Nephron progenitor cell (in vitro differentiated cells): ENCODE data around the gene AP3M1.

ENCODE experiments used
- DNase-seq: peaks from one replicate; pipeline ENCODE4 v3.0.0; 2021
- H3K27ac Mint-ChIP-seq: 2 replicates; pipeline ENCODE4 v1.8.0; 2021; ENCODE audit warnings: mild to moderate bottlenecking, moderate library complexity, mixed read lengths
- H3K27me3 Mint-ChIP-seq: 2 replicates; pipeline ENCODE4 v1.8.0; 2021; ENCODE audit warnings: mild to moderate bottlenecking, low read depth, mixed read lengths; ENCODE audit not compliant: poor library complexity
- H3K36me3 Mint-ChIP-seq: 2 replicates; pipeline ENCODE4 v1.8.0; 2021; ENCODE audit warnings: low read depth, mixed read lengths
- H3K4me1 Mint-ChIP-seq: 2 replicates; pipeline ENCODE4 v1.8.0; 2021; ENCODE audit warnings: mixed read lengths
- H3K4me3 Mint-ChIP-seq: 2 replicates; pipeline ENCODE4 v1.8.0; 2021; ENCODE audit warnings: mild to moderate bottlenecking, moderate library complexity, mixed read lengths
- H3K9me3 Mint-ChIP-seq: 2 replicates; pipeline ENCODE4 v1.8.0; 2021; ENCODE audit warnings: mild to moderate bottlenecking, moderate library complexity, mixed read lengths
- CTCF ChIP-seq: fragments of 200-600 bp; sonication (generic); IDR thresholded peaks from 2 replicates; pipeline ENCODE4 v1.5.0; 2021; ENCODE audit warnings: antibody characterized with exemption

Gene AP3M1

DNA sequence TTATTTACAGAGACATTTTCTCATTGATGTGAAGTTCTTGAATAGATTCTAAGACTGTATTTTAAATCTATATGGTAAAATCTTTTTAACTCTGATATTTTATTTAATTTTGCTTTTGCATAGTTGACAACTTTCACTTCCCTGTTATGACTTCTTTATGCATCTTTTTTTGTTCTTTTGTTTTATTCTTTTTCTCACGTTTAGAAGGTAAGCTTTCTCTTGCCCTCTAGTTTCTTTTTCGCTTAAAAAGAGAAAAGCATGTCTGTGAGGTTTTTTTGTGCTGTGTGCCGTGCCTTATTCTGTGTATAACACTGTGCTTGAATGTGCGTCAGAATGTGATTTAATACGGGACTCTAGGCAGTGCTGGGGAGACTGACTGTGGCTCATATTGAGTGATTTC is 74.7 kb downstream of the AP3M1 start:
- no peak for DNase-seq
- Mint-ChIP-seq H3K4me1 (peaks cover 5% of the 10 kb centered on the region), H3K9me3 (no peaks in the 10 kb centered on the region), H3K27me3 (no peaks in the 10 kb centered on the region), H3K4me3 (no peak overlapping the region), H3K27ac (peak overlapping the region; percentile 15), H3K36me3 (peaks cover 27% of the 10 kb centered on the region)
- no peak for TF ChIP-seq CTCF

DNA sequence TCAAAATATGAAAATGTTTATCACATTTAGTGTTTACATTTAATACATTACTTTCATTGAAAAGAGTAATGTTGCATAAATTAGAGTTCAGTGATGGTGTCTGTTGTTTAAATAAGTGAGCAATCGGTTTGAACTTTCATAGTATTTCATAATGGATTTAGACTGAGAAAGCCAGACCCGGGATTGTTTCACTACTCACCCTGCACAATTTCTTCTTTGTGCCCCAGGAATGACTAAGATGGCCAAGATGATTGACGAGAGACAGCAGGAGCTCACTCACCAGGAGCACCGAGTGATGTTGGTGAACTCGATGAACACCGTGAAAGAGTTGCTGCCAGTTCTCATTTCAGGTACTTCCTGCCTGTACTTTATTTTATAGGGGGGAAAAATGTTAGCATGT is 78.1 kb downstream of the AP3M1 start:
- no peak for DNase-seq
- Mint-ChIP-seq H3K4me1 (no peaks in the 10 kb centered on the region), H3K4me3 (no peak overlapping the region), H3K27ac (peak overlapping the region; percentile 59), H3K9me3 (no peaks in the 10 kb centered on the region), H3K27me3 (no peaks in the 10 kb centered on the region), H3K36me3 (peaks cover 27% of the 10 kb centered on the region)
- no peak for TF ChIP-seq CTCF

DNA sequence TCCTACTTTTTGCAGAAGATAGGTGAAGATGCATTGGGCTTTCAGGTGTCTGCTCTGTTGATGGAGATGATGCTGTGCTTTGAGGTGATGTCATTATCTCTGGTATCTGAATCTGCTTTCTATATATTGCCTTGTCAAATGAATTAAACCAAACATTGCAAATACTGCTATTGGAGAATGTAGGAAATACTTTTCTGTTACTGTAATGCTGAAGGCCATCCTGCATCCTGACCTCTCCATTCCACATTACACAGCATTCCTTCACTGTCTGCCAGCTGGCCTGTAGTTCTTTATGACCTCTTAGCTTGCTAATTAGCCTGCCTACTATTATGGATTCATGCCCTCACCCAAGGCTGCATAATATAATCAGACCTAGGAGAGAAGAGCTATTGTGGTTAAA is 79.5 kb downstream of the AP3M1 start:
- H3K4me3 Mint-ChIP-seq, result no peak overlapping the region
- H3K36me3 Mint-ChIP-seq, result peaks cover 27% of the 10 kb centered on the region
- TF ChIP-seq CTCF, result no peak
- H3K27me3 Mint-ChIP-seq, result no peaks in the 10 kb centered on the region
- no peaks in the 10 kb centered on the region for H3K9me3 Mint-ChIP-seq
- no peaks in the 10 kb centered on the region for H3K4me1 Mint-ChIP-seq
- no peak overlapping the region for H3K27ac Mint-ChIP-seq
- no peak for DNase-seq
